IMR-90 (cell line): ENCODE measurements around the gene LRPAP1. TPM values are rescaled to one million over a fixed set of nuclear protein-coding genes. Genes with fewer than 3 reads are reported as not detected.
"Not testable (repeated sequence)": the region's sequence is repeated elsewhere in the genome, so short reads cannot be mapped to it uniquely, and the experiment has no call there.

Experiments
- ATAC-seq: fragments of 200-7000 bp; cut with Tn5 transposase; 2 replicates; pipeline ENCODE4 v1.9.1; 2020; ENCODE audit warnings: low read depth, mild to moderate bottlenecking, moderate library complexity
- BruUV-seq: library from RNA; stranded (reverse); fragments of 400-500 nt; replicated peaks from 2 replicates; lab custom pipeline; 2021; lab: Mats Ljungman, UMichigan
- CTCF ChIA-PET: fragments of 300-600 bp; formaldehyde crosslinking; extraction: SDS; loops from one replicate; lab custom pipeline; 2021; ENCODE audit warnings: antibody characterized with exemption; lab: Yijun Ruan, JAX
- POLR2A ChIA-PET: fragments of 300-600 bp; sonication (Branson Sonifier 250); formaldehyde crosslinking; loops from one replicate; lab custom pipeline; 2022; ENCODE audit warnings: antibody characterized with exemption; ENCODE audit not compliant: unreplicated experiment; lab: Charles Lee
- DNase-seq: peaks from one replicate; pipeline ENCODE4 v3.0.0; 2013
- H2AFZ ChIP-seq: replicated peaks from 2 replicates; pipeline ENCODE3; 2013; ENCODE audit warnings: low read length, mild to moderate bottlenecking; ENCODE audit not compliant: poor library complexity
- H2AK5ac ChIP-seq: 2 replicates; pipeline ENCODE4 v1.6.1; 2013; ENCODE audit warnings: low read depth, low read length, inconsistent platforms
- H2AK9ac ChIP-seq: replicated peaks from 2 replicates; pipeline ENCODE3; 2013; ENCODE audit warnings: mild to moderate bottlenecking, low read depth, low read length, moderate library complexity; ENCODE audit not compliant: poor library complexity
- H2BK120ac ChIP-seq: 2 replicates; pipeline ENCODE4 v1.6.1; 2013; ENCODE audit warnings: low read depth, low read length, inconsistent platforms
- H2BK15ac ChIP-seq: 3 replicates; pipeline ENCODE4 v1.6.1; 2013; ENCODE audit warnings: low read depth, low read length, inconsistent platforms
- H2BK20ac ChIP-seq: 2 replicates; pipeline ENCODE4 v1.6.1; 2013; ENCODE audit warnings: low read depth, mild to moderate bottlenecking, inconsistent platforms, low read length, moderate library complexity
- H2BK5ac ChIP-seq: 2 replicates; pipeline ENCODE4 v1.6.1; 2013; ENCODE audit warnings: mild to moderate bottlenecking, low read depth, low read length, inconsistent platforms; ENCODE audit not compliant: poor library complexity, severe bottlenecking
- H3K14ac ChIP-seq: replicated peaks from 2 replicates; pipeline ENCODE4 v1.6.1; 2013; ENCODE audit warnings: low read depth, low read length, inconsistent platforms
- H3K18ac ChIP-seq: 2 replicates; pipeline ENCODE4 v1.6.1; 2013; ENCODE audit warnings: low read depth, low read length, control low read depth
- H3K23ac ChIP-seq: 2 replicates; pipeline ENCODE4 v1.6.1; 2013; ENCODE audit warnings: low read depth, low read length, inconsistent platforms
- H3K27ac ChIP-seq: 2 replicates; pipeline ENCODE4 v1.5.1; 2013; ENCODE audit warnings: mild to moderate bottlenecking, control low read depth, low read length; ENCODE audit not compliant: insufficient read depth
- H3K27me3 ChIP-seq: 2 replicates; pipeline ENCODE4 v1.6.1; 2013; ENCODE audit warnings: low read length; ENCODE audit not compliant: control insufficient read depth, insufficient read depth
- H3K36me3 ChIP-seq: 2 replicates; pipeline ENCODE4 v1.6.1; 2013; ENCODE audit warnings: low read length, mixed read lengths; ENCODE audit not compliant: control insufficient read depth, insufficient read depth
- H3K4ac ChIP-seq: 2 replicates; pipeline ENCODE4 v1.6.1; 2013; ENCODE audit warnings: low read depth, low read length, inconsistent platforms
- H3K4me1 ChIP-seq: 2 replicates; pipeline ENCODE4 v1.6.1; 2013; ENCODE audit warnings: low read length, mixed read lengths; ENCODE audit not compliant: control insufficient read depth, insufficient read depth
- H3K4me2 ChIP-seq: 2 replicates; pipeline ENCODE4 v1.6.1; 2013; ENCODE audit warnings: low read depth, mild to moderate bottlenecking, control low read depth, low read length, moderate library complexity
- H3K4me3 ChIP-seq: 2 replicates; pipeline ENCODE4 v1.5.1; 2013; ENCODE audit warnings: low read depth, mild to moderate bottlenecking, control low read depth, low read length, moderate library complexity; ENCODE audit not compliant: insufficient read depth
- H3K56ac ChIP-seq: 2 replicates; pipeline ENCODE4 v1.6.1; 2013; ENCODE audit warnings: low read length, inconsistent platforms; ENCODE audit not compliant: insufficient read depth; ENCODE audit errors: extremely low read depth
- H3K79me1 ChIP-seq, 2 experiments: 2 replicates each; pipeline ENCODE4 v1.6.1; 2013; ENCODE audit warnings: low read length in 2 of 2, inconsistent platforms in 1 of 2, low read depth in 1 of 2
- H3K9ac ChIP-seq: 2 replicates; pipeline ENCODE4 v1.6.1; 2013; ENCODE audit warnings: low read depth, low read length, control low read depth
- H3K9me1 ChIP-seq: 2 replicates; pipeline ENCODE4 v1.6.1; 2013; ENCODE audit warnings: low read length, inconsistent platforms; ENCODE audit not compliant: insufficient read depth
- H3K9me3 ChIP-seq: 2 replicates; pipeline ENCODE4 v1.6.1; 2013; ENCODE audit warnings: low read length; ENCODE audit not compliant: control insufficient read depth, insufficient read depth
- H4K20me1 ChIP-seq: 2 replicates; pipeline ENCODE4 v1.6.1; 2013; ENCODE audit warnings: low read length, inconsistent platforms; ENCODE audit not compliant: insufficient read depth
- H4K5ac ChIP-seq: 2 replicates; pipeline ENCODE4 v1.6.1; 2013; ENCODE audit warnings: mild to moderate bottlenecking, low read depth, low read length, control low read depth
- H4K8ac ChIP-seq, 2 experiments: 2 replicates each; pipeline ENCODE4 v1.6.1; 2013; ENCODE audit warnings: low read depth in 2 of 2, low read length in 2 of 2, control low read depth in 1 of 2, inconsistent platforms in 1 of 2
- H4K91ac ChIP-seq: 2 replicates; pipeline ENCODE4 v1.6.1; 2013; ENCODE audit warnings: low read depth, low read length, inconsistent platforms; ENCODE audit not compliant: insufficient read depth
- WGBS, 2 experiments: methylation state at CpG; one replicate each; pipeline versions ENCODE4 v1.1.5 to v1.1.7; 2013; ENCODE audit warnings: missing lambda C conversion rate in 2 of 2; ENCODE audit not compliant: insufficient read length in 1 of 2; ENCODE audit errors: extremely low coverage in 2 of 2; 5-methylcytosine and 5-hydroxymethylcytosine counted together
- dilution Hi-C: fragments of 300-500 bp; cut with HindIII; formaldehyde crosslinking; loops from one replicate; pipeline ENCODE4 v1.14.3; 2018; ENCODE audit warnings: low sequenced_read_pairs; ENCODE audit not compliant: unreplicated experiment
- in situ Hi-C: fragments of 300-500 bp; cut with MboI; formaldehyde crosslinking; loops from 3 replicates; pipeline ENCODE4 v1.14.3; 2019; ENCODE audit warnings: low sequenced_read_pairs, inconsistent platforms, mixed read lengths
- intact Hi-C: fragments of 100-400 bp; cut with micrococcal nuclease; formaldehyde crosslinking; loops from 2 replicates; pipeline ENCODE4 v1.10.0; 2022
- polyA plus RNA-seq, 3 experiments: library from polyadenylated mRNA; depleted of rRNA; stranded (reverse); fragments of >200 nt; gene quantifications; 2 replicates each; pipeline ENCODE4 v1.2.3, GENCODE V29; 2012; ENCODE audit warnings: low replicate concordance in 1 of 3
- total RNA-seq: library from RNA; depleted of rRNA; stranded (reverse); fragments of >200 nt; gene quantifications from 2 replicates; pipeline ENCODE4 v1.2.3, GENCODE V29; 2012

The LRPAP1 gene
- total and polyA plus RNA-seq, 2 of the 4 experiments (the other 2 are of a cell fraction): 135 to 175 TPM

GRCh38 chr4:3538906-3539305, 6.7 kb upstream of the LRPAP1 start:
- H2BK5ac ChIP-seq, H4K8ac ChIP-seq, H2AFZ ChIP-seq, H2AK5ac ChIP-seq, H4K20me1 ChIP-seq, H3K23ac ChIP-seq, intact Hi-C loops, H4K5ac ChIP-seq, ATAC-seq, H3K36me3 ChIP-seq, H4K91ac ChIP-seq, H3K4me2 ChIP-seq, H3K27me3 ChIP-seq, H3K4me1 ChIP-seq, BruUV-seq, H3K4me3 ChIP-seq, H2BK20ac ChIP-seq, H3K9ac ChIP-seq, POLR2A ChIA-PET, in situ Hi-C loops, H2BK120ac ChIP-seq, H3K18ac ChIP-seq, H2AK9ac ChIP-seq, CTCF ChIA-PET, H3K14ac ChIP-seq, dilution Hi-C loops, H3K9me3 ChIP-seq, H3K9me1 ChIP-seq, H2BK15ac ChIP-seq, H3K56ac ChIP-seq, H3K27ac ChIP-seq, H3K79me1 ChIP-seq, DNase-seq, H3K4ac ChIP-seq: not testable (repeated sequence)
- 93% methylated on average over 6 of the region's 23 CpGs; no CpG with 5 or more reads in 1 of the 2 experiments for WGBS, 2 experiments

GRCh38 chr4:3535812-3536211, 3.6 kb upstream of the LRPAP1 start:
- H2BK20ac ChIP-seq, H3K14ac ChIP-seq, H3K23ac ChIP-seq, POLR2A ChIA-PET, BruUV-seq, H4K91ac ChIP-seq, intact Hi-C loops, H2BK15ac ChIP-seq, ATAC-seq, H2BK120ac ChIP-seq, H4K8ac ChIP-seq, H3K4me3 ChIP-seq, H4K20me1 ChIP-seq, H3K4ac ChIP-seq, H3K9me3 ChIP-seq, H3K4me2 ChIP-seq, H3K27me3 ChIP-seq, in situ Hi-C loops, H3K18ac ChIP-seq, DNase-seq, H3K27ac ChIP-seq, H2BK5ac ChIP-seq, H2AFZ ChIP-seq, H3K9ac ChIP-seq, CTCF ChIA-PET, H3K4me1 ChIP-seq, H3K9me1 ChIP-seq, H4K5ac ChIP-seq, H2AK5ac ChIP-seq, H2AK9ac ChIP-seq, H3K36me3 ChIP-seq, dilution Hi-C loops, H3K56ac ChIP-seq: not testable (repeated sequence)
- H3K79me1 ChIP-seq: peaks cover 8 to 10% of the 10 kb centered on the region in 2 experiments; a peak in 3 of 4 replicates
- no CpG with 5 or more reads among the region's 10 CpGs for WGBS, 2 experiments
